H9 (cell line): ENCODE data around the gene KCTD4. TPM values are rescaled to one million over a fixed set of nuclear protein-coding genes. Genes with fewer than 3 reads are reported as not detected.

Experiments
- DNase-seq: peaks from one replicate; pipeline ENCODE4 v3.0.0-alpha.2; 2017
- H2AFZ ChIP-seq: one replicate; pipeline ENCODE4 v1.6.1; 2013; ENCODE audit warnings: mild to moderate bottlenecking, low read length, control low read depth, moderate library complexity
- H2AK5ac ChIP-seq: 2 replicates; pipeline ENCODE4 v1.6.1; 2013; ENCODE audit warnings: low read length, control low read depth, mixed read lengths; ENCODE audit not compliant: insufficient read length
- H2BK120ac ChIP-seq: one replicate; pipeline ENCODE4 v1.6.1; 2013; ENCODE audit warnings: low read depth, mild to moderate bottlenecking, low read length, control low read depth, inconsistent platforms; ENCODE audit not compliant: poor library complexity, severe bottlenecking
- H2BK12ac ChIP-seq: 2 replicates; pipeline ENCODE4 v1.6.1; 2013; ENCODE audit warnings: low read length, control low read depth, mixed read lengths, low read depth; ENCODE audit not compliant: insufficient read length
- H2BK15ac ChIP-seq: 2 replicates; pipeline ENCODE4 v1.6.1; 2013; ENCODE audit warnings: low read depth, low read length, control low read depth
- H2BK20ac ChIP-seq: one replicate; pipeline ENCODE4 v1.6.1; 2013; ENCODE audit warnings: low read depth, mild to moderate bottlenecking, low read length, control low read depth, inconsistent platforms; ENCODE audit not compliant: poor library complexity, severe bottlenecking
- H2BK5ac ChIP-seq: 2 replicates; pipeline ENCODE4 v1.6.1; 2013; ENCODE audit warnings: low read length, control low read depth, mixed read lengths; ENCODE audit not compliant: insufficient read length
- H3K14ac ChIP-seq: 2 replicates; pipeline ENCODE4 v1.6.1; 2013; ENCODE audit warnings: low read length, control low read depth; ENCODE audit not compliant: insufficient read depth
- H3K18ac ChIP-seq: 2 replicates; pipeline ENCODE4 v1.6.1; 2013; ENCODE audit warnings: low read depth, mild to moderate bottlenecking, mixed read lengths, low read length, control low read depth; ENCODE audit not compliant: insufficient read length
- H3K23ac ChIP-seq: 2 replicates; pipeline ENCODE4 v1.6.1; 2013; ENCODE audit warnings: low read length, control low read depth, mixed read lengths, low read depth; ENCODE audit not compliant: insufficient read length
- H3K23me2 ChIP-seq: 2 replicates; pipeline ENCODE4 v1.6.1; 2013; ENCODE audit warnings: low read depth, mild to moderate bottlenecking, mixed read lengths, low read length, control low read depth; ENCODE audit not compliant: insufficient read length, poor library complexity, severe bottlenecking
- H3K27ac ChIP-seq: 2 replicates; pipeline ENCODE4 v1.5.1; 2013; ENCODE audit warnings: low read length, control low read depth, mixed read lengths, low read depth; ENCODE audit not compliant: insufficient read length
- H3K27me3 ChIP-seq: 2 replicates; pipeline ENCODE4 v1.6.1; 2013; ENCODE audit warnings: low read length, control low read depth, inconsistent platforms; ENCODE audit not compliant: insufficient read depth
- H3K4ac ChIP-seq: 2 replicates; pipeline ENCODE4 v1.6.1; 2013; ENCODE audit warnings: low read depth, mild to moderate bottlenecking, control low read depth, inconsistent platforms, low read length, moderate library complexity
- H3K4me1 ChIP-seq: 2 replicates; pipeline ENCODE4 v1.6.1; 2013; ENCODE audit warnings: low read length, control low read depth, inconsistent platforms; ENCODE audit not compliant: insufficient read depth
- H3K4me2 ChIP-seq: 2 replicates; pipeline ENCODE4 v1.6.1; 2013; ENCODE audit warnings: low read length, control low read depth, mixed read lengths; ENCODE audit not compliant: insufficient read length, insufficient read depth
- H3K56ac ChIP-seq: 2 replicates; pipeline ENCODE4 v1.6.1; 2013; ENCODE audit warnings: low read depth, mild to moderate bottlenecking, mixed read lengths, low read length, control low read depth; ENCODE audit not compliant: insufficient read length
- H3K79me1 ChIP-seq: 2 replicates; pipeline ENCODE4 v1.6.1; 2013; ENCODE audit warnings: low read depth, mild to moderate bottlenecking, moderate library complexity, low read length, control low read depth, inconsistent platforms; ENCODE audit not compliant: insufficient read depth, poor library complexity, severe bottlenecking
- H3K79me2 ChIP-seq: 2 replicates; pipeline ENCODE4 v1.6.1; 2013; ENCODE audit warnings: low read length, control low read depth, inconsistent platforms; ENCODE audit not compliant: insufficient read depth
- H3K9ac ChIP-seq: 2 replicates; pipeline ENCODE4 v1.6.1; 2013; ENCODE audit warnings: low read length, control low read depth, mixed read lengths; ENCODE audit not compliant: insufficient read length; ENCODE audit errors: extremely low read depth
- H3K9me3 ChIP-seq: one replicate; pipeline ENCODE4 v1.6.1; 2013; ENCODE audit warnings: low read depth, low read length, inconsistent platforms; ENCODE audit not compliant: control insufficient read depth
- H3T11ph ChIP-seq: one replicate; pipeline ENCODE4 v1.6.1; 2013; ENCODE audit warnings: mild to moderate bottlenecking, low read length, control low read depth, inconsistent platforms
- H4K20me1 ChIP-seq: one replicate; pipeline ENCODE4 v1.6.1; 2013; ENCODE audit not compliant: control insufficient read depth, insufficient read length, insufficient read depth
- H4K5ac ChIP-seq: 2 replicates; pipeline ENCODE4 v1.6.1; 2013; ENCODE audit warnings: low read depth, mild to moderate bottlenecking, mixed read lengths, low read length, control low read depth; ENCODE audit not compliant: insufficient read length
- H4K8ac ChIP-seq: replicated peaks from 2 replicates; pipeline ENCODE4 v1.6.1; 2013; ENCODE audit warnings: low read length, control low read depth, mixed read lengths, low read depth; ENCODE audit not compliant: insufficient read length
- H4K91ac ChIP-seq: 2 replicates; pipeline ENCODE4 v1.6.1; 2013; ENCODE audit warnings: low read depth, mild to moderate bottlenecking, moderate library complexity, mixed read lengths, low read length, control low read depth; ENCODE audit not compliant: insufficient read length
- H3K27ac Mint-ChIP-seq, 3 experiments: 2 replicates in 2 of 3; 3 replicates in 1 of 3; pipeline ENCODE4 v1.8.0; 2020 to 2021; ENCODE audit warnings: mixed read lengths in 3 of 3, mild to moderate bottlenecking in 1 of 3, moderate library complexity in 1 of 3
- H3K27me3 Mint-ChIP-seq: 2 replicates; pipeline ENCODE4 v1.8.0; 2021; ENCODE audit warnings: low read depth, mild to moderate bottlenecking, moderate library complexity, mixed read lengths
- H3K36me3 Mint-ChIP-seq, 3 experiments: 2 replicates in 2 of 3; 3 replicates in 1 of 3; pipeline ENCODE4 v1.8.0; 2020 to 2021; ENCODE audit warnings: low read depth in 3 of 3, mixed read lengths in 3 of 3; ENCODE audit not compliant: insufficient read depth in 1 of 3
- H3K4me1 Mint-ChIP-seq, 2 experiments: 2 replicates each; pipeline ENCODE4 v1.8.0; 2020; ENCODE audit warnings: mixed read lengths in 2 of 2
- H3K4me3 Mint-ChIP-seq, 2 experiments: 2 replicates in 1 of 2; 3 replicates in 1 of 2; pipeline ENCODE4 v1.8.0; 2020 to 2021; ENCODE audit warnings: mild to moderate bottlenecking in 2 of 2, mixed read lengths in 2 of 2, moderate library complexity in 1 of 2
- H3K9me3 Mint-ChIP-seq, 2 experiments: 2 replicates in 1 of 2; 3 replicates in 1 of 2; pipeline ENCODE4 v1.8.0; 2020; ENCODE audit warnings: mild to moderate bottlenecking in 2 of 2, mixed read lengths in 2 of 2, moderate library complexity in 1 of 2
- WGBS: extraction: QIAGEN DNeasy Blood & Tissue Kit; methylation state at CpG from one replicate; pipeline ENCODE4 v1.1.7; 2013; ENCODE audit warnings: missing lambda C conversion rate, low lambda C conversion rate, mixed read lengths; ENCODE audit not compliant: insufficient read length; ENCODE audit errors: extremely low coverage; 5-methylcytosine and 5-hydroxymethylcytosine counted together
- total RNA-seq: library from RNA; stranded (reverse); gene quantifications from 2 replicates; pipeline ENCODE4 v1.2.1, GENCODE V29; 2021
- TF ChIP-seq, protein P1 (sequence below): fragments of 200-600 bp; sonication (generic); conservative IDR thresholded peaks from 3 replicates; pipeline ENCODE4 v1.8.0; 2021; ENCODE audit warnings: antibody characterized with exemption, mild to moderate bottlenecking

KCTD4 gene
- total RNA-seq, 1 experiment from 2014 or later = not detected

DNA sequence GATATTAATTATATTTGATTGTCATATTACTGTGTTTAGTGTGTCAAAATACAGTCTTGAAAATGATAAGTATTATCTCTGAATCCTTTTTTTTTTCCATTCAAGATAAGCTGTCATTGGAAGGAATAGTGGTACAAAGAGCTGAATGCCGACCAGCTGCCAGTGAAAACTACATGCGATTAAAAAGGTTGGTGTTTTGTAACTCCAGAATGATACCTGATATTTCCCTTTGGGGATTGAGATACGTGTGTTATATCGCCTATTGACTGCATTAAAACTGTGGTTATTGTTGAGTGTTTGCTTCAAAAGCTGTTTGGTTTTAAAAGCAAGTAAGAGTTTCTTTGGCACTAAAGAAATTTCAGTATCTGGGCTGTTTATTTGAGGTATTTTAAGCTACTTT, 6.5 kb upstream of the KCTD4 start:
- no peak overlapping the region for H3K27ac ChIP-seq
- no peak overlapping the region for H3K56ac ChIP-seq
- no peak overlapping the region for H3K4ac ChIP-seq
- no peak overlapping the region for H3K4me2 ChIP-seq
- no peak overlapping the region for H3K18ac ChIP-seq
- H2BK15ac ChIP-seq = no peak overlapping the region
- H3K36me3 Mint-ChIP-seq = peaks cover 12 to 27% (median 21%) of the 10 kb centered on the region in 3 experiments; a peak in 6 of 7 replicates
- no peaks in the 10 kb centered on the region for H3K9me3 ChIP-seq
- DNase-seq = no peak
- no peak overlapping the region for H2BK5ac ChIP-seq
- no peaks in the 10 kb centered on the region for H3K9me3 Mint-ChIP-seq
- H3K23ac ChIP-seq = no peak overlapping the region
- H2BK120ac ChIP-seq = no peak overlapping the region
- H2AFZ ChIP-seq = no peak overlapping the region
- no peak overlapping the region for H2BK12ac ChIP-seq
- no peaks in the 10 kb centered on the region for H3K79me2 ChIP-seq
- H3K27me3 Mint-ChIP-seq = no peaks in the 10 kb centered on the region
- no peaks in the 10 kb centered on the region for H4K20me1 ChIP-seq
- TF ChIP-seq, protein P1, sequence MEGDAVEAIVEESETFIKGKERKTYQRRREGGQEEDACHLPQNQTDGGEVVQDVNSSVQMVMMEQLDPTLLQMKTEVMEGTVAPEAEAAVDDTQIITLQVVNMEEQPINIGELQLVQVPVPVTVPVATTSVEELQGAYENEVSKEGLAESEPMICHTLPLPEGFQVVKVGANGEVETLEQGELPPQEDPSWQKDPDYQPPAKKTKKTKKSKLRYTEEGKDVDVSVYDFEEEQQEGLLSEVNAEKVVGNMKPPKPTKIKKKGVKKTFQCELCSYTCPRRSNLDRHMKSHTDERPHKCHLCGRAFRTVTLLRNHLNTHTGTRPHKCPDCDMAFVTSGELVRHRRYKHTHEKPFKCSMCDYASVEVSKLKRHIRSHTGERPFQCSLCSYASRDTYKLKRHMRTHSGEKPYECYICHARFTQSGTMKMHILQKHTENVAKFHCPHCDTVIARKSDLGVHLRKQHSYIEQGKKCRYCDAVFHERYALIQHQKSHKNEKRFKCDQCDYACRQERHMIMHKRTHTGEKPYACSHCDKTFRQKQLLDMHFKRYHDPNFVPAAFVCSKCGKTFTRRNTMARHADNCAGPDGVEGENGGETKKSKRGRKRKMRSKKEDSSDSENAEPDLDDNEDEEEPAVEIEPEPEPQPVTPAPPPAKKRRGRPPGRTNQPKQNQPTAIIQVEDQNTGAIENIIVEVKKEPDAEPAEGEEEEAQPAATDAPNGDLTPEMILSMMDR = no peak
- H3K4me3 Mint-ChIP-seq = no peak overlapping the region
- H3K9ac ChIP-seq = no peak overlapping the region
- no peaks in the 10 kb centered on the region for H3K4me1 Mint-ChIP-seq
- no peak overlapping the region for H2AK5ac ChIP-seq
- H4K91ac ChIP-seq = no peak overlapping the region
- H3T11ph ChIP-seq = no peak overlapping the region
- no peak overlapping the region for H3K27ac Mint-ChIP-seq
- no peaks in the 10 kb centered on the region for H3K27me3 ChIP-seq
- H3K4me1 ChIP-seq = no peaks in the 10 kb centered on the region
- H3K23me2 ChIP-seq = no peaks in the 10 kb centered on the region
- no peak overlapping the region for H4K5ac ChIP-seq
- H2BK20ac ChIP-seq = no peak overlapping the region
- no peaks in the 10 kb centered on the region for H3K79me1 ChIP-seq
- H3K14ac ChIP-seq = no peak overlapping the region
- no peak overlapping the region for H4K8ac ChIP-seq
- WGBS = no CpG with 5 or more reads among the region's 4 CpGs
